Activated T-helper 9 cell treated with anti-CD3 and anti-CD28 coated beads, Interleukin-2, amount 50 U/mL, for 16 hours (primary cell): ENCODE measurements around the gene CACUL1.
"Not testable (repeated sequence)": the region's sequence is repeated elsewhere in the genome, so short reads cannot be mapped to it uniquely, and the experiment has no call there.

Experiments used
- DNase-seq: peaks from one replicate; pipeline ENCODE4 v3.0.0-alpha.2; 2020; ENCODE audit warnings: low read depth

CACUL1 gene

GRCh38 chr10:118682533-118682932 is 72.2 kb downstream of the CACUL1 start:
- DNase-seq: no peak

GRCh38 chr10:118680197-118680596 is 74.6 kb downstream of the CACUL1 start:
- DNase-seq: no peak

DNA sequence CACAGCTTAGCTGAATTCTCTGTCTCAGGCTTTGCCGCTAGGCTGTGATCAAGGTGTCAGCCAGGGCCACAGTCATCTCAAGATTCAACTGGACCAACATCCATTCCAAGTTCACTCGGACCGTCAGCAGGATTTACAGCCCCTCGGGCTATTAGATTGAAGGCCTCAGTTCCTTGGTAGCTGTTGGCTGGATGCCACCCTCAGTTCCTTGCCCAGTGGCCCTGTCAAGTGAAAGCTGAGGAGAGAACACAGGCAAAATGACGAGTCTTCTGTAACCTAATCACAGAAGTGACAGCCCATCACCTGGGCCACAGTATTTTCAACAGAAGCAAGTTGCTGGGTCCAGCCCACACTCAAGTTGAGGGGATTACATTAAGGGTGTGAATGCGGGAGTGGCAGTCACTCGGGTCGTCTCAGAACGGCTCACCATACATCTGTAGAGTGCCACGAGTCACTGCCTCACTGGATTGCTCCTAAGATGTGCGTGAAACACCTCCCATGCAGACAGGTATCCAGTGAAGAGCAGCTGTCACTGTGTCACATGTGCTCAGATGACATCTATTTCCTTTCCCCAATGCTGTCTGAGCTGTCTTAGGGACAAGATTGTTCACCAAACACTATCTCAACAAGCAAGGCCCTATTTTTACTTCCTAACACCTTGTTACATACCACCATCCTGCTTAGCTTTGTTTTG is 80.4 kb downstream of the CACUL1 start:
- DNase-seq: no peak

DNA sequence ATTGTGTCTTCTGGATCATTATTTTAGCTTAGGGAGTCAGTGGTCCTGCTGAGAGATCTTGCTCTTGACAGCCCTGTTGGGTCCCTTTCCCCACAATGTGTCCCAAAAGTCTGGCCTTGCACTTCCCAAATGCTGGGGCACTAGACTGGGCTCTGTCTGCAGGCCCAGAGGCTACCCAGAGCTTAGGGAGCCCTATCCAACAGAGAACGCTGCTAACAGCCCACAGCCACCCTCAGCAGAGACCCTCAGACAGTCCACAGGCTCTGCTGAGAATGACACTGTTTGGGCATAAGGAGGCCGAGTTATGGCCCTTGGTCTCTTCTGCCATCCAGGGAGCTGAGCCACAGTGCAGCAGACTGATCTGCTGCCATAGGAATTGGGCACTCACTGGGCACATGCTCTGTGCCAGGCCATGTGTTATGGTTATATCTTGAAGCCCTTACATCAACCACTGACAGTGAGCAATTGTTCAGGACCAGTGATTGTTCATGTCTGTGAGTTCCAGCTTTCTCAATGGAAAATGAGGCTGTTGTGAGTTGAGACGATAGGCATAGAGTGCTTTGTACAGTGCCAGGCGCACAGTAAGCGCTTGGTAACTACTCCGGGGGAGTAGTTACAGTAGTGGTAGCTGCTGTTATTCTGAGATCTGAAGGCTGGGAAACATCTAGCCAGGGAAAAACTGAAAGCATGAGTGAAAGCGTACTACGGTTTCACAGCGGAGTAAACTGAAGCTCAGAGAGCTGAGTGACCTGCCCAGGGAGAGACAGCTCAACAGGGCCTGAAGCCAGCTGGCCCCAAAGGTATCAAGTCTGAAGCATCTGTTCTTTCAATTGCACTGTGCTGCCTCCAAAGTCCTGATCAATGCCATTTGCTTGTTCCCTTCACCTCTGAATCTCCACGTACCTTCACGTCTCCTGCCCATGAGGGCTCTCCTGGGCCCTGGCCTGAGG is 81.7 kb downstream of the CACUL1 start:
- DNase-seq: no peak

DNA sequence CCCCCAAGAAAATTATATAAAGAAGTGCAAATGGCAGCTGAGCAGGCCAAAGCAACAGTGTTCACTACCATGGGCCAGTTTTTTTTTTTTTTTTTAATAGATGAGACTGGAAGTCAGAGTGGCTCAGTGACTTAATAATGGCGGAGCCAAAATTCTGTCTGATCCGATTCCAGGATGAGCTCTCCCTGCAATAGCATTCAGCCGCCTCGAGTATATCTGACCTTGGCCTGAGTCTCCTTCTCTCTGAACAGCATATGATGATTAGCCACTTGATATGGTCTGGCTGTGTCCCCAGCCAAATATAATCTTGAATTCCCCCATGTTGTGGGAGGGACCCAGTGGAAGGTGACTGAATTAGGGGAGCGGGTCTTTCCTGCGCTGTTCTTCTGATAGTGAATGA is 82.6 kb downstream of the CACUL1 start:
- DNase-seq: no peak

- DNase-seq: not testable (repeated sequence)
Observed at GRCh38 chr10:118671221-118671620, 83.5 kb downstream of the CACUL1 start.

GRCh38 chr10:118670472-118671124 is 84.2 kb downstream of the CACUL1 start:
- no peak for DNase-seq

- DNase-seq: no peak
Observed at GRCh38 chr10:118669835-118670234, 84.9 kb downstream of the CACUL1 start.

DNA sequence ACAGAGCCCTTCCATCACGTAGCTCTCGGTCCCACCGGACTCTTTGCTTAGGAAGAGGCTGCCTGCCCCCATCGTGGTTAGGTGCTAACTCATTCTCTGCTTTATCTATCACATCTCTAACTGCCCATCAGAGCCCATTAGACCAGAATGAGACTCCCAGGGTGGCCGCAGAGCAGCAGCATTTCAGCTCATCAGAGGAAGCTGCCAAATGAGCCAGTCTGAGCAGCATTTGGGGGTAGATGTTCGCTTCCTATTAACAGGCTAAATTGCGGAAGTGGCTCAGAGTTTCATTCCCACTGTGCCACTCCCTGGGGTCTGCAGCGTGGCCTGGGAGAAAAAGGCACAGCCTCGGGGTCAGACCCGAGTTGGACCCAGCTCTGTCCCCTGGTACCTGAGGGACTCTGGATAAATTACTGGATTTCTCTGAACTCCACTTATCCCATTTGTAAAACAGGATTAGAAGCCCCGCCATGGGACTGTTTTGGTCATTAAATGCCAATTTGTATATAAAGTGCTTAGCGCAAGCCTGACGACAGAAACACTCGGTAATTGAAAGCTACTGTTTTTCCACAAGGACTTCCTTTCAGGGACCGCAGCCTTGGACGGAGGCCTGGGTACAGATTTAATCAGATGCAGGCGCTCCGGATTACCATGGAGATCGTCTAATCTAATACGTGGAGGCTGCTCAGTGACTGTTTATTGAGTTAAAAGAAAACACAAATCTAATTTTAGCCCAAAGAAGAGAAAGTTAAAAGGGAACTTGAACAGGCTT is 85.6 kb downstream of the CACUL1 start:
- DNase-seq: no peak

DNA sequence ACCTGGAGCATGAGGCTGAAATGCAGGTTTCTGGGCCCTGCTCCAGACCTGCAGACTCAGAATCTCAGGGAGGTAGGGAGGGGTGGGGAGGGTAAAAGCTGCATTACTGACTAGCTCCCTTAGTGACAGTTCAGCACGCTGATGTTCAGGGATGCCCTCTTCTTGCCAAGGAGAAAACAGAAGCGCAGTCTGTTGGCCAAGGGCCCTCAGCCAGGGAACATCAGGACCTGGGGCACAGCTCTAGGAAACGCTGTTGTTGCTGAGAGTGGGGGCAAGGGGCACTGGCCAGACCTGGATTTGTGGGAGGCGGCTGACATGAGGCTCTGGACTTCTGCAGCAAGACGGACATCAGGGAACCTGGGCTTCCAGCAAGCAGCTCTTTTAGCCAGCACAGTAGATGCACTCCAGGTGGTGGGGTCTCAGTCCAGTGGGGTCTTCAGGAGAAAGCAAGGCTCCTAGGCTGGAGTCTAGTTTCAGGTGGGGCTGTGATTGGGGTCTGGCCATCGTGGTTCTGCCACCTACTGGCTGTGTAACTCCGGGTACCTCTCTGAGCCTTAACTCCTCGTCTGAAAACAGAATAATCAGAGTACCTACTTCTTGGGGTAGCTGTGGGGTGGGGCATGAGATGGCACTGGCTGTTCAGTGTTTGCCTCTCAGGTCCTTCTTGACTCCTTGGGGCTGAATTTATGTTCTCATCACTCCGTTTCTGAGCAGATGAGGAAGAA is 86.4 kb downstream of the CACUL1 start:
- no peak for DNase-seq

DNA sequence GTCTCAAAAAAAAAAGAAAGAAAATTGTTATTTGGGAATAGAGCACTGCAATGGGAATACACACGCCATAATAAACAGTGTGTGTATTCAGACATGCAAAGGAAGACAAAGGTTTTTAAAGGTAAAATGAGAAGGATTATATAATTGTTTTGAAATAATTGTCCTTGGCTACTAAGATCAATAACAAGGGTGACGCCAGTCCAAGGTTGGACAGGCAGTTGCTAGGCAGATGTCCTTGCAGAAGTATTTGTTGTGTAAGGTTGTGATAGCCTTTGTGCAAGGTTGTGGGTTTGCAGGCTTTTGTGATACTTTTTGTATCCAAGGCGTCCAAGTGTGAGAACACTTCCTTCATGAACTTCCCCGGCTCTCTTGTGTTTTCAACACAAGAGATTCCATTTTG is 87.0 kb downstream of the CACUL1 start:
- no peak for DNase-seq

GRCh38 chr10:118666350-118666749 is 88.4 kb downstream of the CACUL1 start:
- DNase-seq: no peak

GRCh38 chr10:118664321-118664720 is 90.4 kb downstream of the CACUL1 start:
- DNase-seq: no peak

- no peak for DNase-seq
Observed at GRCh38 chr10:118663176-118663575, 91.6 kb downstream of the CACUL1 start.

- no peak for DNase-seq
Observed at GRCh38 chr10:118662228-118663035, 92.3 kb downstream of the CACUL1 start.

DNA sequence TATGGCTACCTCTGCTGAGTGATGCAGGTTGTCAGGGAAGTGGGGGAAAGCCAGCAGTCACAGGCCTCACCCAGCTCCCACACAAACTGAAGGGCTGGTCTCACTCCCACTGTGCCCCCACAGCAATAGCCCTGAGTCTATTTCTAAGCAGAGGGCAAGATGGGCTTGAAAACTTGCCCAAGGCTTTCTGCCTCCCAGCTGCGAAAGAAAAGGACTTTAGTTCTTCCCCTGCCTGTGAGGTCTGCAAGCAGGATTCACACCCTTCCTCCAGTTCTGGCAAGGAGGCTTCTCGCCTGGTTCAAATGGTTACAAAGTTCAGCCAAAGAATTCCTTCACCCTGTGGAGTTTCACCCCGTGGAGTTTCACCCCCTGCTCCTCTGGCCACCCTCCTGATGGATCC is 96.0 kb downstream of the CACUL1 start:
- DNase-seq: no peak

GRCh38 chr10:118658168-118658567 is 96.6 kb downstream of the CACUL1 start:
- not testable (repeated sequence) for DNase-seq

- not testable (repeated sequence) for DNase-seq
Observed at GRCh38 chr10:118645294-118645693, 109.5 kb downstream of the CACUL1 start.

DNA sequence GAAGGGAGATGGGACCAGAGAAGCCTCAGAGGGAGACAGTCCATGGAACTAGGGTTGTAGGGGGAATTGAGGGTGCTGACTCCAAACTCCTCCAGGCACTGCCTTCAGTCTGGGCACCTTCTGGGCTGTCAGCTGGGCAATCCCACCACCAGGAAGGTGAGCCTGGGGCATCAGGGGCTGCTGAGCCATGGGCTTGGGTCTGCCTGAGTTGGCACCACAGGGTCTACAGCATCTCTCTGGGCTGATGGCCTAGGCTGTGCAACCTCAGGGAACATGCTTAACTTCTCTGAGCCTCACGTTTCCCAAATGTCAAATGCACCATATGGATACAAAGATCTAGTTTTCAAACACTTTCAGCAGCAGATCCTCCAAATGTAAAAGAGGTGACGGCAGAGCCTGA is 112.5 kb downstream of the CACUL1 start:
- DNase-seq: no peak

DNA sequence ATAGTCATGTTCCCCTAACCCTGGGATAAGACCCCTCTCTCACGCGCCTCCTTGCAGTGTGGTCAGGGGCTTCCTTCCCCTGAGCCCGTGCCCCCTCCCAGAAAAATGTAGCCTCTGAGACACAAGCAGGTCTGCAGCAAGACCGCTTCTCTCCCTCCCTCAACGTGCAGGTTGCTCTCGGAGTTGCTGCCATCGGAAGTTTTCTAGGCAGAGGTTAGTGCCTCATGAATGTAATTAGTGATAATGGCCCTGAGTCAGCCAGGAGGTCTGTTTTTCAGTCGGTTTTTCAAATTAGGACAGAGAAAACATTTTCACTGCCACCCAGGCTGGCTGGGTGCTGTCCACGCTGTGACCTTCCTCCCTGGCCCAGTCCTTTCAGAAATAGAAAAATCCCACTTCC is 116.1 kb downstream of the CACUL1 start:
- no peak for DNase-seq
